SK-N-SH treated with all-trans-retinoic acid at 6 μM for 48 hours (cell line): ENCODE measurements around the gene GALC.
"Not testable (repeated sequence)": the region's sequence is repeated elsewhere in the genome, so short reads cannot be mapped to it uniquely, and the experiment has no call there.

ENCODE experiments used
- ATAC-seq: fragments of 200-7000 bp; cut with Tn5 transposase; 3 replicates; pipeline ENCODE4 v1.9.1; 2020; ENCODE audit warnings: mild to moderate bottlenecking, moderate library complexity
- ARNTL ChIP-seq: fragments of 450-650 bp; formaldehyde crosslinking; IDR thresholded peaks from 2 replicates; pipeline ENCODE4 v1.5.0; 2020; ENCODE audit warnings: low read depth, mild to moderate bottlenecking, moderate library complexity, borderline replicate concordance
- CREB5 ChIP-seq: fragments of 250-450 bp; sonication (Bioruptor Pico); IDR thresholded peaks from 2 replicates; pipeline ENCODE4 v1.5.1; 2020; ENCODE audit warnings: low read depth, mild to moderate bottlenecking, moderate library complexity
- CSDC2 ChIP-seq: fragments of 250-450 bp; sonication (Bioruptor Pico); IDR thresholded peaks from 2 replicates; pipeline ENCODE4 v1.5.0; 2020; ENCODE audit warnings: mild to moderate bottlenecking, moderate library complexity
- CSRNP3 ChIP-seq: fragments of 250-450 bp; sonication (Bioruptor Pico); IDR thresholded peaks from 2 replicates; pipeline ENCODE4 v1.5.1; 2021; ENCODE audit warnings: mild to moderate bottlenecking, moderate library complexity
- ESRRG ChIP-seq: fragments of 250-450 bp; sonication (Bioruptor Pico); IDR thresholded peaks from 2 replicates; pipeline ENCODE4 v1.6.1; 2021; ENCODE audit warnings: mild to moderate bottlenecking
- GLIS3 ChIP-seq: fragments of 250-450 bp; sonication (Bioruptor Pico); IDR thresholded peaks from 2 replicates; pipeline ENCODE4 v1.5.0; 2020; ENCODE audit warnings: mild to moderate bottlenecking, moderate library complexity
- PATZ1 ChIP-seq: fragments of 250-450 bp; sonication (Bioruptor Pico); IDR thresholded peaks from 2 replicates; pipeline ENCODE4 v1.8.0; 2020; ENCODE audit warnings: mild to moderate bottlenecking, moderate library complexity, borderline replicate concordance
- POU6F1 ChIP-seq: fragments of 250-450 bp; sonication (Bioruptor Pico); IDR thresholded peaks from 2 replicates; pipeline ENCODE4 v1.8.0; 2021; ENCODE audit warnings: low read depth, mild to moderate bottlenecking, moderate library complexity, borderline replicate concordance
- PPARA ChIP-seq: fragments of 250-450 bp; sonication (Bioruptor Pico); IDR thresholded peaks from 2 replicates; pipeline ENCODE4 v1.5.0; 2020; ENCODE audit warnings: mild to moderate bottlenecking, borderline replicate concordance
- RARB ChIP-seq: fragments of 250-450 bp; sonication (Bioruptor Pico); IDR thresholded peaks from 2 replicates; pipeline ENCODE4 v1.8.0; 2021; ENCODE audit warnings: mild to moderate bottlenecking, moderate library complexity
- SNAI2 ChIP-seq: fragments of 250-450 bp; sonication (Bioruptor Pico); IDR thresholded peaks from 2 replicates; pipeline ENCODE4 v1.5.0; 2020; ENCODE audit warnings: mild to moderate bottlenecking, moderate library complexity
- TCF4 ChIP-seq: fragments of 250-450 bp; sonication (Bioruptor Pico); IDR thresholded peaks from 2 replicates; pipeline ENCODE4 v1.8.0; 2021; ENCODE audit warnings: mild to moderate bottlenecking, moderate library complexity, borderline replicate concordance
- TOX ChIP-seq: fragments of 250-450 bp; sonication (Bioruptor Pico); IDR thresholded peaks from 2 replicates; pipeline ENCODE4 v1.8.0; 2021; ENCODE audit warnings: mild to moderate bottlenecking, moderate library complexity, borderline replicate concordance
- TSHZ2 ChIP-seq: fragments of 250-450 bp; sonication (Bioruptor Pico); IDR thresholded peaks from 2 replicates; pipeline ENCODE4 v1.5.0; 2020; ENCODE audit warnings: mild to moderate bottlenecking, moderate library complexity
- ZC3H10 ChIP-seq: fragments of 250-450 bp; sonication (Bioruptor Pico); IDR thresholded peaks from 2 replicates; pipeline ENCODE4 v1.5.1; 2021; ENCODE audit warnings: mild to moderate bottlenecking, moderate library complexity
- ZFP30 ChIP-seq: fragments of 450-650 bp; formaldehyde crosslinking; IDR thresholded peaks from 2 replicates; pipeline ENCODE4 v1.5.0; 2022; ENCODE audit warnings: mild to moderate bottlenecking, moderate library complexity
- ZNF565 ChIP-seq: fragments of 450-650 bp; formaldehyde crosslinking; conservative IDR thresholded peaks from 2 replicates; pipeline ENCODE4 v1.5.0; 2020; ENCODE audit warnings: low read depth, mild to moderate bottlenecking, moderate library complexity
- ZNF8 ChIP-seq: fragments of 450-650 bp; formaldehyde crosslinking; IDR thresholded peaks from 2 replicates; pipeline ENCODE4 v1.5.0; 2020; ENCODE audit warnings: mild to moderate bottlenecking, moderate library complexity

GALC gene

GRCh38 chr14:88026890-88027289 lies 33.9 kb upstream of the GALC start (continued):
- TF ChIP-seq TSHZ2 (CRISPR knock-in tag) (no peak), ZNF565 (no peak)
- TF ChIP-seq, all 23 proteins: peak for 0

- ATAC-seq, result no peak
- no peak for TF ChIP-seq ZC3H10 (CRISPR knock-in tag)
- TF ChIP-seq CSDC2 (CRISPR knock-in tag), result no peak
- TF ChIP-seq POU6F1 (CRISPR knock-in tag), result no peak
- no peak for TF ChIP-seq ESRRG (CRISPR knock-in tag)
- no peak for TF ChIP-seq TSHZ2 (CRISPR knock-in tag)
- TF ChIP-seq CSRNP3 (CRISPR knock-in tag), result no peak
- no peak for TF ChIP-seq CREB5 (CRISPR knock-in tag)
- TF ChIP-seq ZNF565, result no peak
- TF ChIP-seq PATZ1 (CRISPR knock-in tag), result no peak
- TF ChIP-seq ZNF8 (CRISPR knock-in tag), result no peak
- TF ChIP-seq TOX (CRISPR knock-in tag), result no peak
- TF ChIP-seq ZFP30 (CRISPR knock-in tag), result no peak
- no peak for TF ChIP-seq TCF4 (CRISPR knock-in tag)
- TF ChIP-seq RARB, result no peak
- TF ChIP-seq GLIS3 (CRISPR knock-in tag), result no peak
- no peak for TF ChIP-seq PPARA (CRISPR knock-in tag)
- TF ChIP-seq ARNTL, result no peak
- TF ChIP-seq SNAI2, result no peak
These were observed 32.3 kb upstream of the GALC start for GRCh38 chr14:88025313-88025712.

GRCh38 chr14:88024252-88025086 lies 31.5 kb upstream of the GALC start:
- not testable (repeated sequence) for ATAC-seq
